Ammon's horn (tissue), 1 donor: Measurements from ENCODE around the gene PNKD.
"Not testable (repeated sequence)": the region's sequence is repeated elsewhere in the genome, so short reads cannot be mapped to it uniquely, and the experiment has no call there.

Source experiments
- DNase-seq: peaks from one replicate; pipeline ENCODE4 v3.0.0-alpha.2; 2016; ENCODE audit warnings: low spot score

The PNKD gene

GRCh38 chr2:218272531-218273212 is 2.4 kb downstream of the PNKD start:
- peak; percentile 92 for DNase-seq

- not testable (repeated sequence) for DNase-seq
These were observed 3.0 kb downstream of the PNKD start for GRCh38 chr2:218273214-218273907.

GRCh38 chr2:218273908-218274249 is 3.6 kb downstream of the PNKD start:
- DNase-seq = no peak

- DNase-seq = no peak
These were observed 4.3 kb downstream of the PNKD start for GRCh38 chr2:218274586-218274985.

- DNase-seq = no peak
These were observed 5.2 kb downstream of the PNKD start for GRCh38 chr2:218275371-218276072.

GRCh38 chr2:218276986-218277755 is 6.9 kb downstream of the PNKD start:
- no peak for DNase-seq

GRCh38 chr2:218277921-218278320 is 7.6 kb downstream of the PNKD start:
- no peak for DNase-seq

- DNase-seq = no peak
These were observed 8.4 kb downstream of the PNKD start for GRCh38 chr2:218278531-218279360.

- DNase-seq = no peak
These were observed 10.0 kb downstream of the PNKD start for GRCh38 chr2:218280260-218280870.

GRCh38 chr2:218281449-218281848 is 11.1 kb downstream of the PNKD start:
- no peak for DNase-seq

GRCh38 chr2:218282173-218282991 is 12.1 kb downstream of the PNKD start:
- DNase-seq = peak; percentile 66

GRCh38 chr2:218284106-218284811 is 13.9 kb downstream of the PNKD start:
- no peak for DNase-seq

- peak; percentile 71 for DNase-seq
These were observed 15.3 kb downstream of the PNKD start for GRCh38 chr2:218285604-218286003.

GRCh38 chr2:218286570-218287459 is 16.5 kb downstream of the PNKD start:
- DNase-seq = peak; percentile 95

- peak; percentile 22 for DNase-seq
These were observed 19.5 kb downstream of the PNKD start for GRCh38 chr2:218289639-218290315.

GRCh38 chr2:218290316-218291261 is 20.3 kb downstream of the PNKD start:
- peak; percentile 12 for DNase-seq
